Prostate gland (tissue), 2 donors: ENCODE measurements around the gene TIE1.

Experiments
- POLR2A ChIP-seq: fragments of 450-650 bp; IDR thresholded peaks from one replicate; pipeline ENCODE4 v1.6.1; 2016; ENCODE audit warnings: antibody characterized with exemption, mild to moderate bottlenecking
- TF ChIP-seq, protein P1 (sequence below), 4 experiments: fragments of 200-600 bp in 2 of 4; fragments of 450-650 bp in 2 of 4; sonication (generic) in 2 of 4; IDR thresholded peaks; 1 replicate in 3 of 4; 2 replicates in 1 of 4; pipeline ENCODE4 v1.5.1; 2016 to 2019; ENCODE audit warnings: antibody characterized with exemption in 4 of 4, mild to moderate bottlenecking in 2 of 4, moderate library complexity in 2 of 4

DNA sequence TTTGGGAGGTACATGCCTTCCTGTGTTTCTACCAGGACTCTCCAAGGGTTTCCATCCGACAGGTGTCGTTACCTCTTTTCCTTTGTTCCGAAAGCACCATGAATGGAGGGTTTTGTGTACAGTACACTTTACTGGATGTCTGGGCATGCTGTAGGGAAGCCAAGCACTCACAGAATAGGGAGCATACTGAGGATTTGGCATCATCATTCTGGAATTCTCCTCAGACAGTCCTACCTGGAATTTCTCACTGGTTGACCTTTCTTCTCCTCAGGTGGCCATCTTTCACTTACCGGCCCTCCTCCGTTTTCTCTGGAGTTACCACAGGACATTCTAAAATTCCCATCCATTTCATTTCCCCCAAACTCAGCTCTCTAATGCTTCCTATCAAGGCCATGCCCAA is 30.9 kb downstream of the TIE1 start:
- TF ChIP-seq, protein P1, sequence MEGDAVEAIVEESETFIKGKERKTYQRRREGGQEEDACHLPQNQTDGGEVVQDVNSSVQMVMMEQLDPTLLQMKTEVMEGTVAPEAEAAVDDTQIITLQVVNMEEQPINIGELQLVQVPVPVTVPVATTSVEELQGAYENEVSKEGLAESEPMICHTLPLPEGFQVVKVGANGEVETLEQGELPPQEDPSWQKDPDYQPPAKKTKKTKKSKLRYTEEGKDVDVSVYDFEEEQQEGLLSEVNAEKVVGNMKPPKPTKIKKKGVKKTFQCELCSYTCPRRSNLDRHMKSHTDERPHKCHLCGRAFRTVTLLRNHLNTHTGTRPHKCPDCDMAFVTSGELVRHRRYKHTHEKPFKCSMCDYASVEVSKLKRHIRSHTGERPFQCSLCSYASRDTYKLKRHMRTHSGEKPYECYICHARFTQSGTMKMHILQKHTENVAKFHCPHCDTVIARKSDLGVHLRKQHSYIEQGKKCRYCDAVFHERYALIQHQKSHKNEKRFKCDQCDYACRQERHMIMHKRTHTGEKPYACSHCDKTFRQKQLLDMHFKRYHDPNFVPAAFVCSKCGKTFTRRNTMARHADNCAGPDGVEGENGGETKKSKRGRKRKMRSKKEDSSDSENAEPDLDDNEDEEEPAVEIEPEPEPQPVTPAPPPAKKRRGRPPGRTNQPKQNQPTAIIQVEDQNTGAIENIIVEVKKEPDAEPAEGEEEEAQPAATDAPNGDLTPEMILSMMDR (IDR thresholded peaks at IDR 0.05), result no peak
- TF ChIP-seq POLR2A, result no peak
